Spleen (tissue), 11 donors: Measurements from ENCODE around the gene SPECC1. TPM values are rescaled to one million over a fixed set of nuclear protein-coding genes. Genes with fewer than 3 reads are reported as not detected.

Experiments
- DNase-seq: peaks from one replicate; pipeline ENCODE4 v3.0.0-alpha.2; 2020
- H3K27ac ChIP-seq, 8 donors: fragments of 200-600 bp; sonication (generic) in 7 of 8; 1 replicate in 4 of 8; 2 replicates in 4 of 8; pipeline versions ENCODE4 v1.5.0 to v1.8.0; 2016 to 2021; ENCODE audit warnings: inconsistent platforms in 4 of 8, mild to moderate bottlenecking in 4 of 8, moderate library complexity in 1 of 8
- H3K27me3 ChIP-seq, 7 donors: fragments of 200-600 bp; sonication (generic) in 6 of 7; replicated peaks in 1 of 7; 1 replicate in 4 of 7; 2 replicates in 3 of 7; pipeline versions ENCODE4 v1.5.0 to v1.8.0; 2016 to 2021; ENCODE audit warnings: inconsistent platforms in 3 of 7, mild to moderate bottlenecking in 1 of 7
- H3K36me3 ChIP-seq, 6 donors: fragments of 200-600 bp; sonication (generic) in 5 of 6; 1 replicate in 4 of 6; 2 replicates in 2 of 6; pipeline versions ENCODE4 v1.5.0 to v1.8.0; 2016 to 2021; ENCODE audit warnings: inconsistent platforms in 2 of 6
- H3K4me1 ChIP-seq, 6 donors: fragments of 200-600 bp; sonication (generic) in 5 of 6; 1 replicate in 3 of 6; 2 replicates in 3 of 6; pipeline versions ENCODE4 v1.5.0 to v1.8.0; 2016 to 2021; ENCODE audit warnings: inconsistent platforms in 3 of 6
- H3K4me3 ChIP-seq, 8 donors: fragments of 200-600 bp; sonication (generic) in 7 of 8; 1 replicate in 4 of 8; 2 replicates in 4 of 8; pipeline versions ENCODE4 v1.5.0 to v1.8.0; 2016 to 2021; ENCODE audit warnings: inconsistent platforms in 4 of 8, mild to moderate bottlenecking in 4 of 8, moderate library complexity in 2 of 8
- H3K9me3 ChIP-seq, 8 donors: fragments of 200-600 bp; sonication (generic) in 7 of 8; 1 replicate in 4 of 8; 2 replicates in 4 of 8; pipeline versions ENCODE4 v1.5.0 to v1.8.0; 2016 to 2021; ENCODE audit warnings: inconsistent platforms in 4 of 8
- POLR2A ChIP-seq, 3 donors: fragments of 450-650 bp; IDR thresholded peaks; one replicate each; pipeline ENCODE4 v1.5.1; 2017; ENCODE audit warnings: antibody characterized with exemption in 3 of 3, mild to moderate bottlenecking in 1 of 3
- POLR2AphosphoS5 ChIP-seq, 3 donors: sonication (generic); formaldehyde crosslinking; IDR thresholded peaks; one replicate each; pipeline ENCODE4 v1.5.1; 2017; ENCODE audit warnings: antibody characterized with exemption in 3 of 3
- WGBS, 5 donors: extraction: QIAGEN DNeasy Blood & Tissue Kit in 3 of 5; methylation state at CpG; one replicate each; pipeline versions ENCODE4 v1.1.5 to v1.1.7; 2013 to 2018; 5-methylcytosine and 5-hydroxymethylcytosine counted together
- intact Hi-C: fragments of 100-400 bp; cut with DNase I; formaldehyde crosslinking; loops from one replicate; pipeline ENCODE4 v1.15.0; 2023; ENCODE audit warnings: low total_unique reads
- polyA plus RNA-seq, 3 donors: library from polyadenylated mRNA; stranded (reverse); fragments of 200-250 nt; gene quantifications; one replicate each; pipeline ENCODE4 v1.2.1, GENCODE V29; 2013
- total RNA-seq, 7 donors: library from RNA; depleted of rRNA in 3 of 7; stranded (reverse); fragments of >200 nt in 3 of 7; fragmentation: NEBNext Ultra II Directional in 4 of 7; extraction: Animal tissue kit (Norgen Biotek cat#: 25700) in 4 of 7; gene quantifications; one replicate each; pipeline versions ENCODE4 v1.1.0 to v1.2.1, GENCODE V29; 2016 to 2021
- TF ChIP-seq, protein P1 (sequence below), 11 experiments: fragments of 200-600 bp in 7 of 11; fragments of 450-650 bp in 4 of 11; sonication (generic) in 4 of 11; IDR thresholded peaks in 8 of 11; conservative IDR thresholded peaks in 3 of 11; 1 replicate in 7 of 11; 2 replicates in 4 of 11; pipeline versions ENCODE4 v1.4.0 to v1.8.0; 2016 to 2021; ENCODE audit warnings: antibody characterized with exemption in 11 of 11, inconsistent platforms in 4 of 11, mild to moderate bottlenecking in 1 of 11
- donor health status: healthy with polysubstance abuse.
- donor health status: DM: no; HTN: no; CAD: no; lungs with moderate emphysema.
- donor health status: DM: no; HTN: no; CAD: no.
- donor health status: Bipolar disorder and iron deficiency.
- donor health status: healthy.
- donor health status: DM: no; HTN: no; CAD: no.
- donor health status: DM: yes; HTN: yes; CAD: no.

Gene SPECC1
- total and polyA plus RNA-seq, 10 donors = 7.4 to 129 (median 84.8) TPM

DNA sequence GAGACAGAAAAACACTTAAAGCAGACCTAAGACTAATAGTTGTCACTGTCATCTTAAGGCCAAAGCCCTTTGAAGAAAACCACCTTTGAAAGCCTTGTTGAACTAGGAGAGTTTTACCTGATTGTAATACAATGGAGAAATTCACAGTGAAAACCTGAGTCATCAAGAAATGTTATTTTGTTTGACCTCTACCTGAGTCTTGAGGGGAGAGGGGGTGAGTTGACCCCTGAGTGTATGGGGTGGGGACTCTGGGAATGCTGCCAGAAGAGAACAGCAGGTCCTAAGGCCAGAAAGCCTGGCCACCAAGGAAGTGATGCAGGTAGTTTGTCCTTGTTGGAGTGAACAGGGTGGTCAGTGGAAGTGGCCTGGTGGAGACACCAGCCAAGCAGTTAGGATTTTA is 204.3 kb downstream of the SPECC1 start:
- Histone ChIP-seq H3K4me3 (no peak overlapping the region), H3K4me1 (peaks cover 0 to 4% (median 0%) of the 10 kb centered on the region in 6 donors), H3K36me3 (peaks cover 0 to 14% (median 3%) of the 10 kb centered on the region in 6 donors), H3K27me3 (no peaks in the 10 kb centered on the region), H3K9me3 (no peaks in the 10 kb centered on the region), H3K27ac (no peak overlapping the region)
- TF ChIP-seq POLR2AphosphoS5 (IDR thresholded peaks at IDR 0.05) = no peak
- no peak for TF ChIP-seq POLR2A (IDR thresholded peaks at IDR 0.05)
- TF ChIP-seq, protein P1, sequence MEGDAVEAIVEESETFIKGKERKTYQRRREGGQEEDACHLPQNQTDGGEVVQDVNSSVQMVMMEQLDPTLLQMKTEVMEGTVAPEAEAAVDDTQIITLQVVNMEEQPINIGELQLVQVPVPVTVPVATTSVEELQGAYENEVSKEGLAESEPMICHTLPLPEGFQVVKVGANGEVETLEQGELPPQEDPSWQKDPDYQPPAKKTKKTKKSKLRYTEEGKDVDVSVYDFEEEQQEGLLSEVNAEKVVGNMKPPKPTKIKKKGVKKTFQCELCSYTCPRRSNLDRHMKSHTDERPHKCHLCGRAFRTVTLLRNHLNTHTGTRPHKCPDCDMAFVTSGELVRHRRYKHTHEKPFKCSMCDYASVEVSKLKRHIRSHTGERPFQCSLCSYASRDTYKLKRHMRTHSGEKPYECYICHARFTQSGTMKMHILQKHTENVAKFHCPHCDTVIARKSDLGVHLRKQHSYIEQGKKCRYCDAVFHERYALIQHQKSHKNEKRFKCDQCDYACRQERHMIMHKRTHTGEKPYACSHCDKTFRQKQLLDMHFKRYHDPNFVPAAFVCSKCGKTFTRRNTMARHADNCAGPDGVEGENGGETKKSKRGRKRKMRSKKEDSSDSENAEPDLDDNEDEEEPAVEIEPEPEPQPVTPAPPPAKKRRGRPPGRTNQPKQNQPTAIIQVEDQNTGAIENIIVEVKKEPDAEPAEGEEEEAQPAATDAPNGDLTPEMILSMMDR (IDR thresholded peaks at IDR 0.05 in 8 of 11, conservative IDR thresholded peaks at IDR 0.05 in 3 of 11) = no peak
- intact Hi-C loops = no loop called here
- no peak for DNase-seq

DNA sequence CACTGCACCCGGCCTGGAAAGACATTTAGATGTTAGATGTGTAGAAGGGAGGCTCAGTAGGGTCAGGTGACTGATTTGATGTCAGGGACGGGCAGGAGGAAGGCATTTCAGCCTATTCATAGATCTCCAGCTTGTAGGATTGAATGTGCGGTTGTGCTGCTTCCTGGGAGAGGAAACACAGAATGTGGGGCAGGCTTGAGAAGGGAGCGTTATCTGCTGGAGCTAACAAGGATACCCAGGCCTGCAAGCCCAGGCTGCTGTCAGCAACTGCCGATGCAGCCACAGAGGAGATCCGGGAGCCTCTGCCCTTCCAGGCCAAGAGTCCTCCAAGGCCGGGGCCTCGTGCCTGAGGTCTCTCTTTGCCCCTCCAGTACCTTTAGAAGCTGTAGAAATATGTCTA is 205.6 kb downstream of the SPECC1 start:
- Histone ChIP-seq H3K27me3 (no peaks in the 10 kb centered on the region), H3K4me3 (no peak overlapping the region), H3K4me1 (no peaks in the 10 kb centered on the region), H3K27ac (no peak overlapping the region), H3K9me3 (peaks cover 0 to under 1% (median 0%) of the 10 kb centered on the region in 8 donors), H3K36me3 (peaks cover 0 to 14% (median 3%) of the 10 kb centered on the region in 6 donors)
- DNase-seq = no peak
- WGBS, 5 donors = 79 to 92% (median 88%) methylated on average over 5 to 8 of the region's 8 CpGs
- intact Hi-C loops = no loop called here
- TF ChIP-seq POLR2A (IDR thresholded peaks at IDR 0.05) (no peak), POLR2AphosphoS5 (IDR thresholded peaks at IDR 0.05) (no peak)
- TF ChIP-seq, protein P1 (IDR thresholded peaks at IDR 0.05 in 8 of 11, conservative IDR thresholded peaks at IDR 0.05 in 3 of 11) = no peak

DNA sequence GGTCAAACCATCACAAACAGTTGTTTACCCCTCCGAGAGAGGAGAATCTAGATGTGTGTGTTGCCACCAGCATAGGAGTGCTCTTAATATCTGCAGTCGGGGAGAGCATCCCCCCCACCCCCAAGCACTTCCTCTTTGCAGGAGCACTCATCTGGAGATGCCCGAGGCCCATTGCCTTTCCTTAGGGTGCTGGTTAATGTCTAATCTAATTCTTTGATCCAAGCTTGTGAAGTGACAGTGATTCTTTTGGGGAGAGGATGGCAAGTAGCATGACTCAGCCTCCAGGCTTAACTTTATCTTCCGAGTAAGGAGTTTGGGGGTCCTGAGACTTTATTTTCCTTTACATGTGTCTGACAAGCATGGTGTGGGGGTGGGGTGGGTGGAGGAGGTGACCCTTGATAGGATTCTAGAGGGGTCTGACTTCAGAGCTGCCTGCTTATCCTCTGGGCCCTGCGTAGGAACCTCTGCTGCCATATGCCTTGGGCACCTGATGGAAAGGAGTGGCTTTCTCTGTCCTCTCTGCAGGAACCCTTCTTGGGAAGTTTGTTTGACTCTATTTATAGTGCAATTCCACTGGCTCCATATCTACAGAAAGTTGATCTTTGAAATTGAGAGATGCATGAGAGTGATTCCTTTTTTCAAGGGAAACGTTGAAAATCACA is 207.1 kb downstream of the SPECC1 start:
- intact Hi-C loops = no loop called here

DNA sequence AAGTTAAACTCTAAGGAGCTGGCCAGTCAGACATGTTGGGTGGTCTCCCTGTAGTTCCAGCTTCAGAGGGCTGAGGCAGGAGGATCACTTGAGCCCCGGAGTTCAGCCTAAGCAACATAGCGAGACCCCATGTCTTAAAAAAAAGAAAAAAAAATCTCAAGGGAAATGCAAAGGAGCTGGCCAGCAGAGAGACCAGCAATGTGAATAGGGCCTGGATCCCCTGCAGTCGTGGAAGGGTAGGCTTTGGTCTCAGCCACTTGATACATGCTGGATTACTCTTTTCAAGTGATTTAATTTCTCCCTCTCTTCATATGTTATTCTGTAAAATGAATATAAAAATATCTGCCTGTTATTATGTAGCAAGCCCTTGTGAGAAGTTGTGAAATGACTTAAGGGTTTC is 207.7 kb downstream of the SPECC1 start:
- Histone ChIP-seq H3K27me3 (no peaks in the 10 kb centered on the region), H3K4me1 (no peaks in the 10 kb centered on the region), H3K36me3 (peaks cover 0 to 6% (median 2%) of the 10 kb centered on the region in 6 donors), H3K9me3 (peaks cover 0 to 4% (median 0%) of the 10 kb centered on the region in 8 donors), H3K4me3 (no peak overlapping the region), H3K27ac (no peak overlapping the region)
- TF ChIP-seq POLR2AphosphoS5 (IDR thresholded peaks at IDR 0.05) (no peak), POLR2A (IDR thresholded peaks at IDR 0.05) (no peak)
- TF ChIP-seq, protein P1 (IDR thresholded peaks at IDR 0.05 in 8 of 11, conservative IDR thresholded peaks at IDR 0.05 in 3 of 11) = no peak
- intact Hi-C loops = no loop called here
- 80 to 94% (median 87%) methylated on average over 3 of the region's 3 CpGs for WGBS, 5 donors
- no peak for DNase-seq

More for the DNA sequence above, 207.1 kb downstream of the SPECC1 start:
- Histone ChIP-seq H3K4me1 (no peaks in the 10 kb centered on the region), H3K9me3 (peaks cover 0 to 4% (median 0%) of the 10 kb centered on the region in 8 donors), H3K27ac (no peak overlapping the region), H3K4me3 (no peak overlapping the region), H3K36me3 (peaks cover 0 to 12% (median 3%) of the 10 kb centered on the region in 6 donors), H3K27me3 (no peaks in the 10 kb centered on the region)
- no peak for DNase-seq
- WGBS, 5 donors = 66 to 82% (median 77%) methylated on average over 6 of the region's 6 CpGs
- TF ChIP-seq, protein P1 (IDR thresholded peaks at IDR 0.05 in 8 of 11, conservative IDR thresholded peaks at IDR 0.05 in 3 of 11) = no peak
- TF ChIP-seq POLR2A (IDR thresholded peaks at IDR 0.05) = no peak
- no peak for TF ChIP-seq POLR2AphosphoS5 (IDR thresholded peaks at IDR 0.05)
